Measurements from ENCODE around the gene TTLL1.

Gene TTLL1

DNA sequence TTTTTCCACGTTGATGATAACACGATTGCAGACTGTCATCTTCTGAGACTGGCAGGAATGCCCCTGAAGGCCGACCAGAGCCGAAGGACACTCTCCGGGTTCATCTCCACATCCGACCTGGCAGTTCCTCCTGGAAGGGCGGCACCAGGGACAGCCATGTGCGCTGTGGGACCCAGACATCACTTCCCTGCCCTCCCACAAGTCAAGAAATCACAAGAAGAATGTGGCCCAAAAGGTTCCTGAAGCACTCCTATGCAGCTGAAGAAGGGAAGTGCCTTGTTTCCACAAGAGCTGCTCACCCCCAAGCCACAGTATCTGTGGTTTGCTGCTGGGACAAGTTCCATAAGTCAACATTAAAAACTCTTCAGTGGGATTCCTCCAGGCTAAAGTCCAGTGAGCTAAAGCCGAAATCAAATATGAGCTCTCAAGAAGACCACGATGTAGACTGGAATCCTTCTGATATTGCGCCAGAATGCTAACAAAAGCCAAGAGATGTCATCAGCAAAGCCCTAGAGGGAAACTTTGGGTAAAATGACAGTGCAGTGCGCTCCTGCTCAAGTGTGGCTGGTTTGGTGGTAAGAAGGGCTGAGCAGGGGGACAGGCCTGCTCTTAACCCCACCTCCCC lies 95.4 kb downstream of the TTLL1 start:
- no peak for DNase-seq (ENCODE audit: low read depth in 2 of 2)

GRCh38 chr22:42992886-42993479 lies 96.2 kb downstream of the TTLL1 start:
- DNase-seq (ENCODE audit: low read depth in 2 of 2) = no peak

DNA sequence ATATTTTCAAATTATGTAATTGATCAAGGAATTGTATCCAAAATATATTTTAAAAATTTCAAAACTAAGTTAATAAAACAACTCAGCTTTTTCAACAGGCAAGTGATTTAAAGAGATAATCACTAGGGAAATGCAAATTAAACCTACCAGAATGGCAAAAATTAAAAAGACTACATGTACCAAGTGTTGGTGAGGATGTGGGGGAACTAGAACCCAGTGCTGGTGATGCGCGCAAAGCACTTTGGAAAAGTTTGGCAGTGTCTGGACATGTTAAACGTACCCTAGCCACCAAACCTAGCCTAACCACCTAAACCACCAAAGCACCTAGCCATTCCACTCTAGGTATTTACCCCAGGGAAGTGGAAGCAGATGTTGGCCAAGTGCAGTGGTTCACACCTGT lies 97.1 kb downstream of the TTLL1 start:
- no peak for DNase-seq (ENCODE audit: low read depth in 2 of 2)

DNA sequence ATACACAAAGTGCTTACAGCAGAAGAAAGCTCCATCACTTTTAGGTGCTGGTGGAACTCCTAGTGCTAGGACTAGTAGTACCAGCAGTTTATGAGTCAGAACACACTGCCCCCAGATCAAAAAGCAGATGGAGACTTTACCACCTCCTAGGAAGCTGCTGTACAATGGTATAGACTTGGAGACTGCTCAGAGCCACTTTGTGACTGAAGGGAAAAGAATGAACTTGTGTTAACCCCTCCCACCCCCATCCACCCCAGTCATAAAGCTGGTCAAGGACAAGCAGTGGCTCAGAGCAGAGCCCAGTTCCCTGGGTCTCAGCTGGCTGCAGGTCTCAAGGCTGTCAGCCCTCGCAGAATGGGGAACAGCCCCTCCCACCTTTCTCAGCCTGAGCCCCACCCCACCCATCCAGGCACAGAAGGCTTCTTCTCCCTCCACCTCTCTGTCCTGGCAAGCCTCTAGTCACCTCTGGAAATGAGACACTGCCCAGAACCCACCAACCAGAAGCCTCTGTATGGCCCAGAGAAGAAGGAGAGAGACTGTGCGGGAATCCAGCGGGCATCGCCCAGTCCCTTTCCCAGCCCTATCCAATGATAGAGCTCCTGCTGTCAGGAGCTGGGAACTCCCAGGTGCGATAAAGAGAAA lies 98.1 kb downstream of the TTLL1 start:
- DNase-seq (ENCODE audit: low read depth in 2 of 2) = no peak

DNA sequence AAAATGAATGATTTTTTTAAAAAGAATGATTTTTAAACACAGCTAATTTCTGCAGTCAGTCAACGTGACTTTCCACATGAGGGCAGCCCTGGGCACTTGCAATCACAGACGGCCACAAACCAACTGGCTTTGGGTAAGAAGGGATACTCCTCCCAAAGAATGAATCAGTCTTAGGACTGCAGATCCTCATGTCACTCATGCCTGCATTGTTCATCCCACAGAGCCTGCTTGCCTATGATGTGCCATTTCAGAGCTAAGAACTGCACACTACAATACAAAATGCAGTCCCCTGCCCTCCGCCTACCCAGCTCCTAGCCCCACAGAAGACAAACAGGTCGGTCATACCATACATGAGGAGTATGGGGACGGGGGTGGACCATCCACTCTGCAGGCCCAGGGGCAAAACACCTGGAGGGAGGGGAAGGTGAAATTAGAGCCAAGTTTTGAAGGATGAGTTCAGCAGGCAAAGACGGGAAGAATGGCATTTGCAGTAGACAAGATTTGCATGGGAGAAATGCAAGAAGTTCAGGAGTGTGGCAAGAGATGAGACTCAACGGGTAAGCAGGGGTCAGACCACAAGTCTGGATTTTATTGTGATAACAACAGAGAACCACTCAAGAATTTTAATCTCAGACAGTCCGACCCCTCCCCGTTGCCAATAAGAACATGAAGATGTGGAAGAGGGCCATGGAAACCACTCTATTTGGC lies 98.9 kb downstream of the TTLL1 start:
- no peak for DNase-seq (ENCODE audit: low read depth in 2 of 2)
